Neural cell (in vitro differentiated cells): Measurements from ENCODE around the gene ZNF253.

Experiments used
- EP300 ChIP-seq: fragments of 450-650 bp; conservative IDR thresholded peaks from 2 replicates; pipeline ENCODE4 v1.6.1; 2014; ENCODE audit warnings: antibody characterized with exemption, mild to moderate bottlenecking, moderate library complexity; ENCODE audit not compliant: poor library complexity, severe bottlenecking
- EZH2 ChIP-seq: fragments of 200-600, 300-800 bp; shearing (Covaris generic), sonication (generic); IDR thresholded peaks from 2 replicates; pipeline ENCODE4 v1.6.1; 2014; ENCODE audit warnings: antibody characterized with exemption, low read length, borderline replicate concordance, mild to moderate bottlenecking; ENCODE audit not compliant: insufficient read depth, poor library complexity, severe bottlenecking
- MXI1 ChIP-seq: fragments of 450-650 bp; conservative IDR thresholded peaks from 2 replicates; pipeline ENCODE4 v1.6.1; 2014; ENCODE audit warnings: antibody characterized with exemption, mild to moderate bottlenecking; ENCODE audit not compliant: poor library complexity, severe bottlenecking
- POLR2AphosphoS5 ChIP-seq: IDR thresholded peaks from 2 replicates; pipeline ENCODE4 v1.6.1; 2012
- RAD21 ChIP-seq: fragments of 450-650 bp; conservative IDR thresholded peaks from 2 replicates; pipeline ENCODE4 v1.6.1; 2014; ENCODE audit warnings: antibody characterized with exemption, mild to moderate bottlenecking, moderate library complexity
- TAF1 ChIP-seq: IDR thresholded peaks from 2 replicates; pipeline ENCODE4 v1.6.1; 2012; ENCODE audit warnings: low read depth
- TF ChIP-seq, protein P1 (sequence below): fragments of 450-650 bp; IDR thresholded peaks from 2 replicates; pipeline ENCODE4 v1.5.1; 2014; ENCODE audit warnings: antibody characterized with exemption, mild to moderate bottlenecking, moderate library complexity; ENCODE audit not compliant: poor library complexity, severe bottlenecking

DNA sequence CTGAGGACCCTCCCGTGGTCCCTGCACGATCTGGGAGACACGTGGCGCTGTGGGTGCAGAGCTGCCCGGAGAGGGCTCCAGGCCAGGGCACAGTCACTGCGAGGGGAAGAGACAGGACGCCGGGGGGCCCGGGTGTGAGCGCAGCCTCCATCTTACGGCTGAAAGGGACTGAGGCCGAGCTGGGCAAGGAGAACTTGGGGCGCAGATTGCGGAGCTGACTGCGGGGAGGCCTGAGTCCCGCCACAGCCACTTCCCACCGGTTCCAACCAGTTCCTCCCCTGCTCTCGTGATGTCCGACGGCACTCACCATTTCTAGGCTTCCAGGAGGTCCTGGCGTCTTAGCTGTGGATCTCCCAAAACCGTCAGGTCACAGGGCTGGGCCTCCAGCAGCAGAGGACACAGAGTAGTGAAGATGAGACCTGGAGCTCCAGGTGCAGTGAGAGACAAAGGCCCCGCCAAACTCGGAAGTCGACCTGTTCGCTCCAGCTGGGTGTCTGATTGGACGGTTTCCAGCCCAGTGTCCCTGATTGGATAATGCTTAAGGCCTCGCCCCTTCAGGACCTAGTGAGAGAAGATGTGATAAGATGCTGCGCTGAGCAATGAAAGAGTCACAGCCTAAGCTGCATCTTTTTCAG lies 4.8 kb upstream of the ZNF253 start:
- TF ChIP-seq RAD21 (no peak), POLR2AphosphoS5 (no peak), EP300 (no peak), EZH2 (no peak), MXI1 (no peak), TAF1 (no peak)
- TF ChIP-seq, protein P1, sequence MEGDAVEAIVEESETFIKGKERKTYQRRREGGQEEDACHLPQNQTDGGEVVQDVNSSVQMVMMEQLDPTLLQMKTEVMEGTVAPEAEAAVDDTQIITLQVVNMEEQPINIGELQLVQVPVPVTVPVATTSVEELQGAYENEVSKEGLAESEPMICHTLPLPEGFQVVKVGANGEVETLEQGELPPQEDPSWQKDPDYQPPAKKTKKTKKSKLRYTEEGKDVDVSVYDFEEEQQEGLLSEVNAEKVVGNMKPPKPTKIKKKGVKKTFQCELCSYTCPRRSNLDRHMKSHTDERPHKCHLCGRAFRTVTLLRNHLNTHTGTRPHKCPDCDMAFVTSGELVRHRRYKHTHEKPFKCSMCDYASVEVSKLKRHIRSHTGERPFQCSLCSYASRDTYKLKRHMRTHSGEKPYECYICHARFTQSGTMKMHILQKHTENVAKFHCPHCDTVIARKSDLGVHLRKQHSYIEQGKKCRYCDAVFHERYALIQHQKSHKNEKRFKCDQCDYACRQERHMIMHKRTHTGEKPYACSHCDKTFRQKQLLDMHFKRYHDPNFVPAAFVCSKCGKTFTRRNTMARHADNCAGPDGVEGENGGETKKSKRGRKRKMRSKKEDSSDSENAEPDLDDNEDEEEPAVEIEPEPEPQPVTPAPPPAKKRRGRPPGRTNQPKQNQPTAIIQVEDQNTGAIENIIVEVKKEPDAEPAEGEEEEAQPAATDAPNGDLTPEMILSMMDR, result no peak
